Posterior vena cava (tissue), 2 donors: ENCODE results near the gene PLEKHN1. TPM values are rescaled to one million over a fixed set of nuclear protein-coding genes. Genes with fewer than 3 reads are reported as not detected.
A peak's percentile ranks its signal among the peaks of the same experiment; 100 is the strongest.
"Not testable (repeated sequence)": the region's sequence is repeated elsewhere in the genome, so short reads cannot be mapped to it uniquely, and the experiment has no call there.

Experiments used
- DNase-seq: peaks from one replicate; pipeline ENCODE4 v3.0.0-alpha.2; 2020; ENCODE audit warnings: low spot score
- intact Hi-C, 2 donors: fragments of 100-400 bp; cut with DNase I; formaldehyde crosslinking; loops; one replicate each; pipeline versions ENCODE4 v1.14.1 to v1.14.2; 2022 to 2023
- total RNA-seq, 2 donors: library from RNA; stranded (reverse); fragmentation: NEBNext Ultra II Directional; extraction: Animal tissue kit (Norgen Biotek cat#: 25700); gene quantifications; one replicate each; pipeline ENCODE4 v1.2.1, GENCODE V29; 2021
- donor health status: DM: yes; HTN: yes; CAD: no.
- donor health status: DM: yes; HTN: yes; CAD: no.

The PLEKHN1 gene
- total RNA-seq, 2 donors from 2014 or later, result 0.86 to 0.88 TPM

- DNase-seq, result no peak
- intact Hi-C loops, result no loop called here
Observed at GRCh38 chr1:998995-999724, 32.9 kb downstream of the PLEKHN1 start.

DNA sequence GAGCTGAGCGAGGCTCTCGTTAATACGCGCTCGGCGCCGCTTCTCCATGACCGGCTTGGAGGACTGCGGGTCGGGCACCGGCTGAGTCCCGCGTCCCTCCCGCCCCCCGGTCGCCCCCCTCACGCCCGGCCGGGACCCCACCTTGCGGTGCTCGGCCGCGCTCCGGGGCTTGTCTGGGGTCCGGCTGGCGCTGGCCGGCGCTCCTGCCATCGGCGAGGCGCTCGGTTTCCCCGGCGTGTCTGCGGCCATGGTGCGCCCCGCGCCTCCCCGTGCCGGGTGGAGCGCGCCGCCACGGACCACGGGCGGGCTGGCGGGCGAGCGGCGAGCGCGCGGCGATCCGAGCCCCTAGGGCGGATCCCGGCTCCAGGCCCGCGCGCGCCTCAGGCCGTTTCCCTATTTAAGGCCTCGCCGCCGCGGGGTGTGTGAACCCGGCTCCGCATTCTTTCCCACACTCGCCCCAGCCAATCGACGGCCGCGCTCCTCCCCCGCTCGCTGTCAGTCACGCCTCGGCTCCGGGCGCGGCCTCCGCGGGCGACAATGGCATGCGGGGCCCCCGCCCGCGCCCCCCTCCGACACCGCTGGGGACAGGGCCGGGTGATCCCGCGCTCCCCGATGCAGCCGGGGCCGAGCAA lies 33.6 kb downstream of the PLEKHN1 start, which contains the start of gene HES4:
TSS of gene HES4 (minus strand) at position 373 of the 632 bp plus-strand sequence. CDS start at position 249, 124 bp downstream.
- intact Hi-C loops, result no loop called here
- DNase-seq, result peak; percentile 97

GRCh38 chr1:1000357-1001056 lies 34.2 kb downstream of the PLEKHN1 start:
- intact Hi-C loops, result no loop called here
- peak; percentile 94 for DNase-seq

DNA sequence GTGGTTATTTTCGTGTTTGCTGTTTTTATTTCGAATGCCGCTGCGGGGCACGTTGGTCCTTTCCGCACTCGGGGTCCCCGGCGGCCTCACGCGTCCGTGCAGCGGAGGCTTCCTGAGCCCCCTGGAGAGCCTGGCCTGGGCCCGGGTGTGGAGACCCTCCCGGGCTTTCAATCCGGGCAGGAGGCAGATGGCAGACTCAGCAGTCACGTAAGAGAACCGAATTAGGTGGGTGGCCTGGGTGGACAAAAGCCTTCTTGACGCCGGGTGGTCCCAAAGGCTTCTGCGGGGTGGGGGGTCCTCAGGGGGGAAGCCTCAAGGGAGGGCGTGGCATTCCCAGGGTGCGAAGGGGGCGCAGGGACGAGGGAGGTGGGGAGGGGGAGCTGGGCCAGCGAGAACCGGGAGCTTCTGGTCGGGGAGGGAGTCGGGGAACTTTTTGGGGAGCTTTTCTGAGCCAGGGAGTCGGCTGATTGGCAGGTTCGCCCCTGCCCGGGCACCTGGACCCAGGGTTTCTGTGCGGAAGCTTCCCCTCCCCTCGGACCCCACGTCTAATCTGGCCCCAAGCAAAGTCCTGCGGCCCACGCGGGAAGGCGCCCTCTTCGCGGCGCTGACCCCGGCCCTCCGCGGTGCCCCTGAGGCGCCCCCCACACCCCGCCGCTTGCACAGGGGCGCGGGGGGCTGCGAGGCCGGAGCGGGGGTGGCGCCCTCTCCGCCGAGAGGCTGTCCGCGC lies 34.9 kb downstream of the PLEKHN1 start:
- intact Hi-C loops, result no loop called here
- no peak for DNase-seq

DNA sequence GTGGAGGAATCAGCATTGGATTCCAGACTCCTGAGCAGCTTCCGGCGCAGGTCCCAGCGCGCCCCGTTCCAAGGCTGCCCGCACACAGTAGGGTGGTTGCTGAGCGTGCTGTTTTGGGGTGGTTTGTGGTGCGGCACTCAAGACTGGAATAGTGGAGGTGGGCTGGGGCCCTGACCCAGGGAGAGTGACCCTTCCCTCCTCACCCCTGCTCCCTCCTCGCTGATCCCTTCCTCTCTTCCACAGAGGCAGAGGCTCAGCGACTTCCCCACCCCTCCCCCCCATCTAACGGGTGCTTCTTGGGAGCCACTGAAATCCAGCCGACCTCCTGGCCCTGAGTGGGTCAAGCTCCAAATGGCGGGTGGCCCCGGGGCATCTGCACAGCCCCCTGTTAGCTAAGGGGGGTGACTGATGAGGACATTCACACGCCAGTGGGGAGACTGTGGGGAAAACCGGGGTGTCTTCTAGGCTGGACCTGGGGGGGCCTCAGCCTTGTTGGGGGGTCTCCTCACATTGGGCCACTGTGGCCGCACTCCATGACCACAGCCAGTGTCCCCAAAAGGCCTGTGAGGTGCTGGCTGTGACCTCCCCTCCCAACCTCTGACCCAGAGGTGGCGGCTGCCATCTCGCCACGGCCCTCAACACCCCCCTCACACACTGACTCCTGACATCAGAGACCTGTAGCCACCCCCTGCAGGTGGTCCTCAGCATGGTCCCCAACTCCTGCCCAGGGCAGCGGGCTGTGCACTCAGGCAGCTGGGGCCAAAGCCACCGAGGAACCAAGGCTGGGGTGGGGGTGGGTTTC lies 37.5 kb downstream of the PLEKHN1 start:
- intact Hi-C loops, result no loop called here

GRCh38 chr1:1004420-1004779 lies 38.1 kb downstream of the PLEKHN1 start:
- intact Hi-C loops, result no loop called here
- DNase-seq, result no peak

More for the DNA sequence above, 37.5 kb downstream of the PLEKHN1 start:
- no peak for DNase-seq

DNA sequence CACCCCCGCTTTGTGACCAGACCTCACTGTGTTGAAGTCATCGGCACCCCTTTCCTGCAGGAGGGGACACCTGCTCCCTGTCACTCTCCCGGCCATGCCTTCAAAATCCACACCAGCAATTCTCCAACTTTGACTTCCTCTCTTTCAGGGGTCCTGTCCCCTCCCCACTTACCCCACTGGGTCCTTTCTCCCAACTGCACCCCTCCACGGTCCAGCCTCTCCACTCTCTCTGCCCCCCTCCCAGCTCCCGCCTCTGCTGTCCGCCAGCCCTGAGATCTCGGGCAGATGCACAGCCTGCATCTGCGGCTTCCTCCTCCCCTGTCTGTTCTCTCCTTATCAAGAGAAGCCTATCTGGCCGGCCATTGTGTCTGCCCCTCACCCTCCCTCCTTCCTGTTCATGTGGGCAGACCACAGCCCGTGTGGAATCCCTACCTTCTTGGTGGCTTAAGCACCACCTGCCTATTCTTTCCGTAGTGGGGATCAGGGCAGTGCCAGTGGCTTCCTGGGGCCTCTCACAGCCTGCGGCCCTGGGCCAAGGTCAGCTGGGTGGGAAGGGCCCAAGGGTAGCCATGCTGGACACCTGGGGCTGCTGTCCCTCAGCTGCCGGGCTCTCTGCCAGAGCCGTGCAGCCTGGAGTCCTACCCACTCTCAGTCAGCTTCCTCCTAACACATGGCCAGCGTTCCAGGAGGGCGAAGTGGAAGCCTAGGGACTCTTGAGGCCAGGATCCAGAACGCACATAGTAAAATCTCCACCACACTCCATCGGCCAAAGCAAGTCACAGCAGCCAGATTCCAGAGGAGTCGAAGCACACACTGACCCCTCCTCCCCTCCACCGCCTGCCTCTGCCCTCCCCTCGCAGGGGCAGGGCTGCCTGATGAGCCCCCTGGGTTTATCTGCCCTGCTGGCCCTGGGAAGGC lies 38.8 kb downstream of the PLEKHN1 start:
- no peak for DNase-seq
- intact Hi-C loops, result no loop called here

- intact Hi-C loops, result no loop called here
- no peak for DNase-seq
Observed at GRCh38 chr1:1005774-1006304, 39.6 kb downstream of the PLEKHN1 start.

DNA sequence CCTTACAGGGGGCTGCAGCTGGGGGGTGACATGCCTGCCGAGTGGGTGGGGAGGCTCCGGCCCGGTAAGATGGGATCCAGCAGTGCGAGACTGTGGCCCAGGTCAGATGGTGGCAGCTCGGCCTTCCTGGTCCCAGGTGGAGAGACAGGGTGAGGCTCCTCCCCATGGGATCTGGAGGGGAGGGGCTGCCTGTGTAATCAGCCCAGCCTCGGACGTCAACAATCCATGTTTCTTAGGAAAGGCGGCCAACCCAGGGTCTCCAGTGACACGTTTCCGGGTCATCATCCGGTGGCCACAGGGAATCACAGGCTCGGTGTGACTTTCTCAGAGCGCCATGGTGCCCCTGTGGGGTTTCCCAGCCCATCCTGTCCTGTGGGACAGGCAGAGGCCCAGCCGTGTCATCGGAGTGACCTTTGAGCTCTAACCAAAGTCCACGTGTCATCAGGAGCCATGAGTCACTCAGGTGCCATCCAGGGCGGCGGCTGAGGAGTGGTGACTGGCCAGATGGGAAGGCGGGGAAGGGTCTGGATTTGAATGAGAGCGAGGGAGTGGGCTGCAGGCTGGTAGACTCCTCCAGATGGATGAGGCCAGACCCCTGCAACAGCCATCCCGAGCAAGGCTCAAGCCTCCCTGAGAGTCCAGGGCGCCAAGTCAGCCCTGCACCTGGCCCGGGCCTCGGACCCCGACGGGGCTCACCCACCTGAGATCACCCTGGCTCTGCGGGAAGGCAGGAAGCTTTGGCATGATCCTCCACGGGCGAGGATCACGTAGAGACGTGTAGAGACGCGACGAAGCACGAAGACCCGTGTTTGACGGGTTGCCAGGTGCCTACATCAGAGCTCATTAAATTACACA lies 40.2 kb downstream of the PLEKHN1 start:
- intact Hi-C loops, result no loop called here
- DNase-seq, result no peak

DNA sequence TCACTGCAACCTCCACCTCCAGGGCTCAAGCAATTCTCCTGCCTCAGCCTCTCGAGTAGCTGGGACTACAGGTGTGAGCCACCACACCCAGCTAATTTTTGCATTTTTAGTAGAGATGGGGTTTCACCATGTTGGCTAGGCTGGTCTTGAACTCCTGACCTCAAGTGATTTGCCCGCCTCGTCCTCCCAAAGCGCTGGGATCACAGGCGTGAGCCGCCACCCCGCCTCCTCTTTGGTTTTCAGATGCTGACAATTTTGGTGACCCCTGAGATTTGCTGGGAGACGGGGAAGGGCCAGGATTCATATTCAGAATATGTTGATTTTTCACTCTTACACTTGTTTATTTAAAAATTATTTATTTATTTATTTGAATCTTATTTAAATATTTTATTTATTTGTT lies 43.8 kb downstream of the PLEKHN1 start:
- intact Hi-C loops, DNase-seq: not testable (repeated sequence)

DNA sequence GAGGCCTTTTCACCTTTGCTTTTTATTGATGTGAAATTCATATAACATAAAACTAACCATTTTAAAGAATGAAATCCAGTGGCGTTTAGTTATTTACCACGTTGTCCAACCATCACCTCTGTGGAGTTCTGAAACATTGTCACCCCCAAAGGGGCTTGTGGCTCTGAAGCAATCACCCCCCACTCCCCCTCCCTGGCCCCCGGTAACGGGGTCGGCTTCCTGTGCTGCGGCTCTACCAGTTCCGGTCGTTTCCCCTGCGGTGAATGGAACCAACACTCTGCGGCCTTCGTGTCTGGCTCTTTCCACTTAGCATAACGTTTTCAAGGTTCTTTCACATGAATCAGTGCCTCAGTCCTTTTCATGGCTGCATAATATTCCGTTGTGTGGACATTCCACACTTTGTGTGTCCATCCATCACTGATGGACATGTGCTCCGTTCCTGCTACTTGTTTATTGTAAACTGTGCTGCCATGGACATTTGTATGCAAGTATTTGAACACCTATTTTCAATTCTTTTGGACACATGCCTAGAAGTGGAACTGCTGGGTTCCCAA lies 45.2 kb downstream of the PLEKHN1 start:
- intact Hi-C loops, result no loop called here

DNA sequence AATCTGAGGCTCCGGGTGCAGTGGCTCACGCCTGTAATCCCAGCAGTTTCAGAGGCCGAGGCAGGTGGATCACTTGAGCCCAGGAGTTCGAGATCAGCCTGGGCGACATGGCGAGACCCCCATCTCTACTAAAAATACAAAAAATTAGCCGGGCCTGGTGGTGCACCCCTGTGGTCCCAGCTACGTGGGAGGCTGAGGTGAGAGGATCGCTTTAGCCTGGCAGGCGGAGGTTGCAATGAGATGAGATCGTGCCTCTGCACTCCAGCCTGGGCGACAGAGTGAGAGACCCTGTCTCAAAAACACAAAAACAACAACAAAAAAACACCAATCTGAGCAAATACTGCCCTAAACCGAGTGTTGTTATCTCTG lies 46.4 kb downstream of the PLEKHN1 start:
- DNase-seq, intact Hi-C loops: not testable (repeated sequence)

More for the DNA sequence above, 45.2 kb downstream of the PLEKHN1 start:
- no peak for DNase-seq

DNA sequence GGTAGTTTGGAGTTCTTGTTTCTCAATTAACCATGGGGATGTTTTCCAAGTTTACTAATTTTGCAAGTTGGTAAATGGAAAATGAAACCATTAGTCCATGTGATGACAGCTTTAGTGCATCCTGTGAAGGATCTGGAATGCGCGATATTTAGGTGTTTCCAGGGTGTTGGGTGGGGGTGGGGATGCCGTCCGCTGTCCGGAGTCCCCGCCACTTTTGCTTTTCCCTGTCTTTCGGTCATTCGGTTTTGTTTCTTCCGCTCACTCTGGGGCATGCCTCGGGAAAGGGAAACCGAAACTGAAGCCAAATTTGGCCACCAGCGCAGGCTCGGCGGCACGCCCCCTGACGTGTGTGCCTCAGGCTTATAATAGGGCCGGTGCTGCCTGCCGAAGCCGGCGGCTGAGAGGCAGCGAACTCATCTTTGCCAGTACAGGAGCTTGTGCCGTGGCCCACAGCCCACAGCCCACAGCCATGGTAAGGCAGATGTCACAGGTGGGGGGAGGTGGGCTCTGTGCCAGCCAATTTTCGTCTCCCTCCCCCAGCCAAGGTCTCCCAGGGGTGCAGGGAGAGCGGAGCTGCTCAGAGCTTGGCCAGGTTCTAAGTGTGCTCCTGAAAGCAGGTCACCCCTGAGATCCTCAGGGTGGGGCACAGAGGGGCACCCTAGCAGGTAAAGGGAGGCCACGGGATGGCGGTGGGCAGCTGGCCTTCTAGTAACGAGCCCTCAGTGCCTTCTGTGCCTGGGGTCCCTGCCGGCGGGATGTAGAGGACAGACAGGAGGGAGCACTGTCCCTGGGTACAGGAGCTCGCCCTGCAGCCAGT lies 47.0 kb downstream of the PLEKHN1 start, which contains the start of gene ISG15:
TSS of gene ISG15 (plus strand) at position 393 of the 817 bp plus-strand sequence. CDS start at position 470, 77 bp downstream.
- intact Hi-C loops, result no loop called here
- DNase-seq, result peak; percentile 97

DNA sequence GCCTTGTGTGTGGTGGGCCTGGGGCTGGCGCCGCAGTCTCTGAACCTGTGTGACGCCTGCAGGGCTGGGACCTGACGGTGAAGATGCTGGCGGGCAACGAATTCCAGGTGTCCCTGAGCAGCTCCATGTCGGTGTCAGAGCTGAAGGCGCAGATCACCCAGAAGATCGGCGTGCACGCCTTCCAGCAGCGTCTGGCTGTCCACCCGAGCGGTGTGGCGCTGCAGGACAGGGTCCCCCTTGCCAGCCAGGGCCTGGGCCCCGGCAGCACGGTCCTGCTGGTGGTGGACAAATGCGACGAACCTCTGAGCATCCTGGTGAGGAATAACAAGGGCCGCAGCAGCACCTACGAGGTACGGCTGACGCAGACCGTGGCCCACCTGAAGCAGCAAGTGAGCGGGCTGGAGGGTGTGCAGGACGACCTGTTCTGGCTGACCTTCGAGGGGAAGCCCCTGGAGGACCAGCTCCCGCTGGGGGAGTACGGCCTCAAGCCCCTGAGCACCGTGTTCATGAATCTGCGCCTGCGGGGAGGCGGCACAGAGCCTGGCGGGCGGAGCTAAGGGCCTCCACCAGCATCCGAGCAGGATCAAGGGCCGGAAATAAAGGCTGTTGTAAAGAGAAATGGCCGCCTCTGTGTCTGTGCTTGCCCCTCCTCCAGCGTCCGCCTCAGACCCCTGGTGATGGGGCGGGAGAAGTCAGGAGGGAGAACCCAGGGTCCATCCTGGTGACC lies 47.8 kb downstream of the PLEKHN1 start:
- peak; percentile 81 for DNase-seq
- intact Hi-C loops, result no loop called here
